ENCODE results near the gene GNB3.
"Not testable (repeated sequence)": the region's sequence is repeated elsewhere in the genome, so short reads cannot be mapped to it uniquely, and the experiment has no call there.

Gene GNB3

GRCh38 chr12:6886206-6886999, 45.7 kb downstream of the GNB3 start:
- not testable (repeated sequence) for DNase-seq

GRCh38 chr12:6887460-6887859, 46.7 kb downstream of the GNB3 start:
- DNase-seq = no peak

- DNase-seq = no peak
Measured at GRCh38 chr12:6888360-6888759, 47.6 kb downstream of the GNB3 start.

- not testable (repeated sequence) for DNase-seq
Measured at GRCh38 chr12:6888794-6889193, 48.1 kb downstream of the GNB3 start.

GRCh38 chr12:6889775-6890573, 49.2 kb downstream of the GNB3 start:
- DNase-seq = not testable (repeated sequence)

- DNase-seq = peak; percentile 98
Measured at GRCh38 chr12:6890789-6891645, 50.3 kb downstream of the GNB3 start.

- DNase-seq = no peak
Measured at GRCh38 chr12:6891646-6892001, 50.9 kb downstream of the GNB3 start.

GRCh38 chr12:6892683-6893082, 52.0 kb downstream of the GNB3 start:
- not testable (repeated sequence) for DNase-seq

- DNase-seq = no peak
Measured at GRCh38 chr12:6894321-6894720, 53.6 kb downstream of the GNB3 start.
